Measurements from ENCODE around the gene NEDD4L. TPM values are rescaled to one million over a fixed set of nuclear protein-coding genes. Genes with fewer than 3 reads are reported as not detected.

NEDD4L gene
- total and polyA plus RNA-seq, 10 of the 15 experiments (the other 5 are each of a cell fraction or from before 2014, with no cell fraction given) = 7.4 to 24.0 (median 17.7) TPM

DNA sequence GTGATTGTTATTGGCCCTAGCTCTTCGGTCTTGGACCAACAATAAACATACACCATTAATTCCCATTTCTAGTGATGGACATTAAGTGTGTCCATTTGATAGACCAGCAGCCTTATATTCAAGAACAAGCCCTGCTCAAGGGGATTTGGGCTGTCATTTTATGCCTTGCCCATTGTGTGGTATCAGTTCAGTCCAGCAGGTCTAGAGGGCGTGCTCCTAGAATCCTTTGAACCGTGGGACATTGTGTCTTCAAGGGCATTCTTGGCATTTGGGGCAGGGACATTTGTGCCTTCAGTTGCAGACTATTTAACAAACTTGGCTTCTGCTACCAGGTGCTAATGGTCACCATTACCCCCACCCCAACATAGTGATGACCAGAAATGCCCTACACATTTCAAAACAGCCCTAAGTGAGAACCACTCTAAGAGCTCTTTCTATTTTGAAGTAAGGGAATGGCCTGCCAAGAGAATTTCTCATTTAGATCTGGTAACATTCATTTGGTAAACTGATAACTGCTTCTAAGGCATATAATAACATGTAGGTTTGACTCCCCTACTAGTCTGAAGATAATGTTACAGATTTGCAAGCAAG, 300.1 kb downstream of the NEDD4L start:
- no peak for ATAC-seq
- Histone ChIP-seq H4K20me1 (ENCODE audit: control insufficient read depth, insufficient read depth) (no peaks in the 10 kb centered on the region), H3K36me3 (ENCODE audit: control insufficient read depth in 2 of 2, insufficient read depth in 2 of 2, low read length in 1 of 2) (no peaks in the 10 kb centered on the region; a peak in 1 of 4 replicates), H3K79me2 (ENCODE audit: control insufficient read depth, insufficient read depth, low read length) (no peaks in the 10 kb centered on the region), H3K4me2 (ENCODE audit: control insufficient read depth, insufficient read depth) (no peak overlapping the region), H3K9me3 (replicated peaks; ENCODE audit: control insufficient read depth, insufficient read depth, low read length) (no peaks in the 10 kb centered on the region), H3K27ac (ENCODE audit: control insufficient read depth, insufficient read depth) (no peak overlapping the region), H3K4me1 (ENCODE audit: control insufficient read depth, insufficient read depth, low read length) (no peaks in the 10 kb centered on the region), H2AFZ (ENCODE audit: control insufficient read depth, low read depth, low read length) (no peak overlapping the region), H3K27me3 (replicated peaks in 1 of 2; ENCODE audit: control insufficient read depth in 2 of 2, insufficient read depth in 2 of 2, low read length in 1 of 2) (no peaks in the 10 kb centered on the region), H3K9ac (ENCODE audit: control insufficient read depth, insufficient read depth, low read length) (no peak overlapping the region), H3K4me3 (no peak overlapping the region)
- WGBS (ENCODE audit: insufficient coverage, insufficient replicate concordance, low lambda C conversion rate, missing lambda C conversion rate) = 61% methylated on average over 3 of the region's 3 CpGs
- ChIA-PET CTCF (interaction anchor here (0.8 to 1.0 kb wide), 4 partner anchors 9 to 154 kb away, joined by 3 to 5 read pairs (median 4); no protein-coding TSS in a partner anchor), POLR2A (interaction anchor here (0.9 kb wide), 1 partner anchor 74 kb away, joined by 3 read pairs; no protein-coding TSS in a partner anchor), RAD21 (ENCODE audit: unreplicated experiment) (no interaction called here), SMC1A (ENCODE audit: uncharacterized antibody, unreplicated experiment) (interaction anchor here (0.8 to 1.7 kb wide), 3 partner anchors 103 to 167 kb away, joined by 3 to 5 read pairs (median 3); no protein-coding TSS in a partner anchor)
- no peak for TF ChIP-seq NR2C2 (IDR thresholded peaks at IDR 0.05; ENCODE audit: borderline replicate concordance, control insufficient read depth, insufficient read length, low read depth)
- no peak for TF ChIP-seq HDAC2 (IDR thresholded peaks at IDR 0.05)
- no peak for DNase-seq (ENCODE audit: low read depth, low spot score)
- in situ Hi-C loops (cut with MboI) = no loop called here
- FAIRE-seq = no peak
- BruUV-seq (replicated peaks) = no TSS peak
- intact Hi-C loops (cut with micrococcal nuclease; ENCODE audit: unreplicated experiment) = no loop called here

DNA sequence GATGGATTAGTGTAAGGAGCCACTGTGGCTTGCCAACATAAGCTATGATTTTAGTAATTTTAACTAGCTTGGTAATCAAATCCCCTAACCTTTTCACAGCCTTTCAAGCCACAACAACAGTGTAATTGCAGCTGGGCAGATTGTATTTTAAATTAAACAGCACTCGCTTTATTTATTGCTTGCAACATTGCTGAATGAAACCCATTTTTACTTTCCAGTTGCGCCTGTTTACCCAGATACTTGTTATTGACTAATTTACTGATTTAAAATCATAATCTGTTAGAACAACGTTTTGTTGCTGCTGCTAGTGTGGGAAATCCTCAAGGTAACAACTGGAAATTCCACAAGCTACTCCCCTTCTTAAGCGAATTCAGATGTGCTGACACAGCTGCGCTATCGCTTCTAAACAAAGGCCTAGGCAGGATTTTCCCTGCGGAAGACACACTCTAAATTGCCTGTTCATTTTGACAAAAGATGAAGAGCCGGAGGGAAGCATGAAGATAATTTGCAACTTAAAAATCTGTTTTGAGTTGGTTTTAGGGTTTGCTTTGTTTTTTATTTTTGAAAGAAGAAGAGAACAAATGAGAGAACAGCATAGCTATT, 300.9 kb downstream of the NEDD4L start:
- Histone ChIP-seq H3K9ac (ENCODE audit: control insufficient read depth, insufficient read depth, low read length) (no peak overlapping the region), H3K27ac (ENCODE audit: control insufficient read depth, insufficient read depth) (no peak overlapping the region), H3K9me3 (replicated peaks; ENCODE audit: control insufficient read depth, insufficient read depth, low read length) (no peaks in the 10 kb centered on the region), H3K4me3 (no peak overlapping the region), H3K79me2 (ENCODE audit: control insufficient read depth, insufficient read depth, low read length) (no peaks in the 10 kb centered on the region), H3K4me2 (ENCODE audit: control insufficient read depth, insufficient read depth) (no peak overlapping the region), H2AFZ (ENCODE audit: control insufficient read depth, low read depth, low read length) (no peak overlapping the region), H3K4me1 (ENCODE audit: control insufficient read depth, insufficient read depth, low read length) (no peaks in the 10 kb centered on the region), H4K20me1 (ENCODE audit: control insufficient read depth, insufficient read depth) (no peaks in the 10 kb centered on the region), H3K36me3 (ENCODE audit: control insufficient read depth in 2 of 2, insufficient read depth in 2 of 2, low read length in 1 of 2) (no peaks in the 10 kb centered on the region; a peak in 1 of 4 replicates), H3K27me3 (replicated peaks in 1 of 2; ENCODE audit: control insufficient read depth in 2 of 2, insufficient read depth in 2 of 2, low read length in 1 of 2) (no peaks in the 10 kb centered on the region)
- no TSS peak for BruUV-seq (replicated peaks)
- POLR2A ChIA-PET = interaction anchor here (0.9 kb wide), 1 partner anchor 75 kb away, joined by 3 read pairs; no protein-coding TSS in a partner anchor
- RAD21 ChIA-PET (ENCODE audit: unreplicated experiment) = interaction anchor here (0.7 kb wide), 1 partner anchor 1560 kb away, joined by 3 read pairs; no protein-coding TSS in a partner anchor
- 77% methylated on average over 8 of the region's 8 CpGs for whole genome bisulfite sequencing (ENCODE audit: insufficient coverage, insufficient replicate concordance, low lambda C conversion rate, missing lambda C conversion rate)
- in situ Hi-C loops (cut with MboI) = no loop called here
- ATAC-seq = no peak
- no peak for DNase-seq (ENCODE audit: low read depth, low spot score)
- FAIRE-seq = no peak
- SMC1A ChIA-PET (ENCODE audit: uncharacterized antibody, unreplicated experiment) = interaction anchor here (0.6 to 1.7 kb wide), 4 partner anchors 9 to 151 kb away, joined by 3 to 5 read pairs (median 3); no protein-coding TSS in a partner anchor
- CTCF ChIA-PET = interaction anchor here (0.6 to 1.2 kb wide), 7 partner anchors 9 to 725 kb away, joined by 3 to 5 read pairs (median 3); no protein-coding TSS in a partner anchor
- intact Hi-C loops (cut with micrococcal nuclease; ENCODE audit: unreplicated experiment) = no loop called here
- TF ChIP-seq HDAC2 (IDR thresholded peaks at IDR 0.05) (no peak), NBN (IDR thresholded peaks at IDR 0.05) (no peak), LARP7 (IDR thresholded peaks at IDR 0.05) (no peak), EZH2 (IDR thresholded peaks at IDR 0.05; ENCODE audit: borderline replicate concordance, control insufficient read depth, low read depth, low read length) (no peak), ATF7 (IDR thresholded peaks at IDR 0.05; ENCODE audit: low read depth) (no peak), TBL1XR1 (IDR thresholded peaks at IDR 0.05; ENCODE audit: low read depth, low read length) (no peak)
- TF ChIP-seq, protein P1, sequence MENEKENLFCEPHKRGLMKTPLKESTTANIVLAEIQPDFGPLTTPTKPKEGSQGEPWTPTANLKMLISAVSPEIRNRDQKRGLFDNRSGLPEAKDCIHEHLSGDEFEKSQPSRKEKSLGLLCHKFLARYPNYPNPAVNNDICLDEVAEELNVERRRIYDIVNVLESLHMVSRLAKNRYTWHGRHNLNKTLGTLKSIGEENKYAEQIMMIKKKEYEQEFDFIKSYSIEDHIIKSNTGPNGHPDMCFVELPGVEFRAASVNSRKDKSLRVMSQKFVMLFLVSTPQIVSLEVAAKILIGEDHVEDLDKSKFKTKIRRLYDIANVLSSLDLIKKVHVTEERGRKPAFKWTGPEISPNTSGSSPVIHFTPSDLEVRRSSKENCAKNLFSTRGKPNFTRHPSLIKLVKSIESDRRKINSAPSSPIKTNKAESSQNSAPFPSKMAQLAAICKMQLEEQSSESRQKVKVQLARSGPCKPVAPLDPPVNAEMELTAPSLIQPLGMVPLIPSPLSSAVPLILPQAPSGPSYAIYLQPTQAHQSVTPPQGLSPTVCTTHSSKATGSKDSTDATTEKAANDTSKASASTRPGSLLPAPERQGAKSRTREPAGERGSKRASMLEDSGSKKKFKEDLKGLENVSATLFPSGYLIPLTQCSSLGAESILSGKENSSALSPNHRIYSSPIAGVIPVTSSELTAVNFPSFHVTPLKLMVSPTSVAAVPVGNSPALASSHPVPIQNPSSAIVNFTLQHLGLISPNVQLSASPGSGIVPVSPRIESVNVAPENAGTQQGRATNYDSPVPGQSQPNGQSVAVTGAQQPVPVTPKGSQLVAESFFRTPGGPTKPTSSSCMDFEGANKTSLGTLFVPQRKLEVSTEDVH (IDR thresholded peaks at IDR 0.05; ENCODE audit: low read depth, partially characterized antibody) = no peak
- TF ChIP-seq, protein P2, sequence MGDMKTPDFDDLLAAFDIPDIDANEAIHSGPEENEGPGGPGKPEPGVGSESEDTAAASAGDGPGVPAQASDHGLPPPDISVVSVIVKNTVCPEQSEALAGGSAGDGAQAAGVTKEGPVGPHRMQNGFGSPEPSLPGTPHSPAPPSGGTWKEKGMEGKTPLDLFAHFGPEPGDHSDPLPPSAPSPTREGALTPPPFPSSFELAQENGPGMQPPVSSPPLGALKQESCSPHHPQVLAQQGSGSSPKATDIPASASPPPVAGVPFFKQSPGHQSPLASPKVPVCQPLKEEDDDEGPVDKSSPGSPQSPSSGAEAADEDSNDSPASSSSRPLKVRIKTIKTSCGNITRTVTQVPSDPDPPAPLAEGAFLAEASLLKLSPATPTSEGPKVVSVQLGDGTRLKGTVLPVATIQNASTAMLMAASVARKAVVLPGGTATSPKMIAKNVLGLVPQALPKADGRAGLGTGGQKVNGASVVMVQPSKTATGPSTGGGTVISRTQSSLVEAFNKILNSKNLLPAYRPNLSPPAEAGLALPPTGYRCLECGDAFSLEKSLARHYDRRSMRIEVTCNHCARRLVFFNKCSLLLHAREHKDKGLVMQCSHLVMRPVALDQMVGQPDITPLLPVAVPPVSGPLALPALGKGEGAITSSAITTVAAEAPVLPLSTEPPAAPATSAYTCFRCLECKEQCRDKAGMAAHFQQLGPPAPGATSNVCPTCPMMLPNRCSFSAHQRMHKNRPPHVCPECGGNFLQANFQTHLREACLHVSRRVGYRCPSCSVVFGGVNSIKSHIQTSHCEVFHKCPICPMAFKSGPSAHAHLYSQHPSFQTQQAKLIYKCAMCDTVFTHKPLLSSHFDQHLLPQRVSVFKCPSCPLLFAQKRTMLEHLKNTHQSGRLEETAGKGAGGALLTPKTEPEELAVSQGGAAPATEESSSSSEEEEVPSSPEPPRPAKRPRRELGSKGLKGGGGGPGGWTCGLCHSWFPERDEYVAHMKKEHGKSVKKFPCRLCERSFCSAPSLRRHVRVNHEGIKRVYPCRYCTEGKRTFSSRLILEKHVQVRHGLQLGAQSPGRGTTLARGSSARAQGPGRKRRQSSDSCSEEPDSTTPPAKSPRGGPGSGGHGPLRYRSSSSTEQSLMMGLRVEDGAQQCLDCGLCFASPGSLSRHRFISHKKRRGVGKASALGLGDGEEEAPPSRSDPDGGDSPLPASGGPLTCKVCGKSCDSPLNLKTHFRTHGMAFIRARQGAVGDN (IDR thresholded peaks at IDR 0.05) = no peak
